GM21528 (cell line): ENCODE data around the gene IL19.

Source experiments
- ATAC-seq: cut with Tn5 transposase; IDR thresholded peaks from one replicate; pipeline ENCODE4 v1.9.1; 2021; ENCODE audit warnings: mild to moderate bottlenecking, moderate library complexity; ENCODE audit not compliant: unreplicated experiment, low FRiP score

Gene IL19, protein sequence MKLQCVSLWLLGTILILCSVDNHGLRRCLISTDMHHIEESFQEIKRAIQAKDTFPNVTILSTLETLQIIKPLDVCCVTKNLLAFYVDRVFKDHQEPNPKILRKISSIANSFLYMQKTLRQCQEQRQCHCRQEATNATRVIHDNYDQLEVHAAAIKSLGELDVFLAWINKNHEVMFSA

DNA sequence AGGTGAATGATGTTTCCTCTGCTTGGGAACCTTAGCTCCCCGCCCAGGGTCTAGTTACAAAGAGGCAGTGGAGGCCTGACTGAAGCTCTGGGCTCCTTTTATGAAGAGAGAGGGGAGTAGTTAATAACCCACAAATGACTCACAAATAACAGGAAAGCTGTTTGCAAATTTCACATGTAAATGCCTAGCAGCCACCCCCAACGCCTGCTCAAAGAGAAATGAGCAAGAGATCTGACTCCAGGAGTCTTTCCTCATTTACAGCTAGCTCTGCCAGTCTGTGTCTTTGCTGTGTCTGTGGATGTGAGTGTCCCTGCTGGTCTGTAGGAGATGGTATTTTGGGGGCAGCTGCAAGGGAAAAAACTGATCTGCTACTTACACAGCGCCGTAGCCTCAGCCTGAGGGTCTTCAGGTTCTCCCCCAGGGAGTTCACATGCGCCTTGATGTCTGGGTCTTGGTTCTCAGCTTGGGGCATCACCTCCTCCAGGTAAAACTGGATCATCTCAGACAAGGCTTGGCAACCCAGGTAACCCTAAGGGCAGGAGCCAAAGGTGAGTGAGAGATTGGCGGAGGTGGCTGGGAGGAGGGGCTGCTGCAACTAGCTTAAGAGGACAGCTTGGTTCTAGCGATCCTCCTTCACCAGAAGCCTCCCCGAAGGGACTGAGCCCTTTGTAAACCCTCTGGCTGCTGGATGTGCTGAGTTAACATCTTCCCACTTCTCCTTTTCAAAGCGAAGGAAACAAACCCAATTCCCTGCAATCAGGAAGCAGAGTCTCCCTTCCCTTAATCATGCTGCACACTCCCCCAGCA is at the start of gene IL19:
Gene IL19, plus strand, starts transcription at position 243 of the 807 bp plus-strand sequence. CDS start 65,890 bp downstream, outside the sequence.
- no peak for ATAC-seq

- ATAC-seq, result no peak
Observed at GRCh38 chr1:206721454-206721853, 49.1 kb upstream of the IL19 start.

GRCh38 chr1:206722751-206723461 is 47.7 kb upstream of the IL19 start:
- ATAC-seq, result no peak

GRCh38 chr1:206723462-206723804 is 47.1 kb upstream of the IL19 start:
- no peak for ATAC-seq

GRCh38 chr1:206723805-206724472 is 46.6 kb upstream of the IL19 start:
- no peak for ATAC-seq

- no peak for ATAC-seq
Observed at GRCh38 chr1:206725109-206725963, 45.2 kb upstream of the IL19 start.

GRCh38 chr1:206727981-206728696 is 42.4 kb upstream of the IL19 start:
- ATAC-seq, result no peak

GRCh38 chr1:206728697-206728987 is 41.9 kb upstream of the IL19 start:
- no peak for ATAC-seq

- ATAC-seq, result no peak
Observed at GRCh38 chr1:206729050-206729449, 41.5 kb upstream of the IL19 start.

DNA sequence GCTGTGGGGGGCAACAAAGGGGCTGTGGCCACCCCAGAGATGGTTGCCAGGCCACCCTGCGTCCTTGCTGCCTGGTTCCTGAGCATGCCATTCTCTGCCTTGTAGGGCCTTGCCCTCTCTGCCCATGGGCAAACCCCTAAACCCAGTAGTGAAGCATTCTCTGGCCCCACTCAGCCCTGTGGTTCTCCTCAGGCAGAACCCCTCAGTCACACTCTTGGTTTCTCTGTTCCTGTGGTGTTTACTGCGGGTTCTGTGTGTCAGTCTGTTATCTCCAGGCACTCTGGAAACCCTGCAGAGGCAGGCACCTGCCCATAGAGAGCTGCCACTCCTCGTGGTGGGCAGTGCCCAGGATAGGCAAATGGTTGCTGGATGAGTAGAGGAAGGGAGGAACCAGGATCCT is 41.1 kb upstream of the IL19 start:
- ATAC-seq, result no peak

GRCh38 chr1:206732508-206732907 is 38.1 kb upstream of the IL19 start:
- no peak for ATAC-seq

GRCh38 chr1:206732992-206733391 is 37.6 kb upstream of the IL19 start:
- ATAC-seq, result no peak

GRCh38 chr1:206734499-206735142 is 36.0 kb upstream of the IL19 start:
- ATAC-seq, result no peak

GRCh38 chr1:206735553-206736031 is 35.0 kb upstream of the IL19 start:
- ATAC-seq, result no peak

DNA sequence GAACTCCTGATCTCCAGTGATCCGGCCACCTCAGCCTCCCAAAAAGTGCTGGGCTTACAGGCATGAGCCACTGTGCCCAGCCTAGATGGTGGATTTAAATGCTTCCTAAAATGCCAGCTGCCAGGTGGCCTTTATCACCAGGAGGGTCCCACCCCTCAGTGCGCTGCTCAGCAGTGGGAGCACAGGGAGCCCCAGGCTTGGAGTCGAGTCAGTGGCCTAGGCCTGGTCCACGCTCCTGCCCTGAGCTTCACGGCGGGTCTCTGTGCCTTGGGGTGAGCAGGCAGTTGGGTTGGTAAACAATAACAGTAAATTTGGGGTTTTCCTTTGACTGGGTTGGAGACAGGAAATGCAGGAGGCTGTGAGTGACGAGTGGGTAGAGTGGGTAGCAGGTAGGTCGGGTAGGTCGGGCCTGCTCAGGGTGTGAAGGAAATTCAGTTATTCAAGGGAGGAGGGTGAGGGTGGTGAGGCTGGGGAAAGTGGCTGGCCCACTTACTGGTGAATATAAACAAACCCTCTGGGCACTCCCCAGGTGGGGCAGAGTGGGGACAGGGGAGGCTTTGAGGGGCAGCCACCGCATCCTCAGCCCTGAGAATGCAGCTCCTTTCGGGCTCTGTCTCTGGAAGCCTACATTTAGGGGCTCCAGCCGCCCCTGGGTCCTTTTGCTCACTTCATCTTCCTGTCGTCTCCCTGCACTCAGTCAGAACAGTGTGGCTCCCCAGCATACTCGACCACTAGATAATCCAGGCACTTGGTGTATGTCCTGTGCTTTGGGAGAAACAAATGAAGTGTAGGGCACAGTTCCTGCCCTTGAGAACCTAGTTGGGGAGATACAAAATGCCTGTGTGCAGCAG is 33.5 kb upstream of the IL19 start:
- ATAC-seq, result no peak

DNA sequence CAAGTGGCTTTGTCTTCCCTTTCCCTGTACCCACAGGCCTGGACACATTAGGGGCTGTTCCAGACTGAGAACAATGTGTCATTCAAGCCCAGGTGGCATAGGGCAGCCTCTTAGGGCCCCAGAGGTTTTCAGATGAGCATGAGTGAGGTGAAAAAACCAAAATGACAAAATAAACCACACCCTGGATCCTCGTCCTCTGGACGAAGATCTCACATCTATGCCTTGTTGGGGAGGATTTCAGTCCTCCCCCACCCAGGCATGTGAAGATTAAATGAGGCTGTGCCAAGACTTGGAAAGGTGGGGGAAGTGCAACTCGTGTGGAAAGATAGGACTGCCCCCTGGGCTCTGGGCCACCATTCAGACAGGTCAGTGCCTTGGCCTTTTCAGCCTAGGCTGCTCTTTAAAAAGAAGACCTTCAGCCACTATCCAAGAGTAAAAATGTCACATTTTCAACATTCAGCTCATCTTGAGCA is 32.8 kb upstream of the IL19 start:
- ATAC-seq, result no peak

GRCh38 chr1:206738370-206739366 is 31.9 kb upstream of the IL19 start:
- ATAC-seq, result no peak
